KMS-11 (cell line): Measurements from ENCODE around the gene HSDL1.

Experiments used
- H2AFZ ChIP-seq: fragments of 200-600 bp; sonication (generic); 2 replicates; pipeline ENCODE4 v1.6.1; 2016; ENCODE audit warnings: antibody characterized with exemption, mixed run types, low read depth
- H3K27ac ChIP-seq: fragments of 200-600 bp; sonication (generic); 2 replicates; pipeline ENCODE4 v1.6.1; 2016; ENCODE audit warnings: mild to moderate bottlenecking, mixed run types
- H3K27me3 ChIP-seq: fragments of 200-600 bp; sonication (generic); 2 replicates; pipeline ENCODE4 v1.6.1; 2017; ENCODE audit warnings: mild to moderate bottlenecking, low read depth, mixed run types, moderate library complexity; ENCODE audit not compliant: insufficient read depth
- H3K36me3 ChIP-seq: fragments of 200-600 bp; sonication (generic); 2 replicates; pipeline ENCODE4 v1.6.1; 2017; ENCODE audit warnings: mild to moderate bottlenecking, mixed run types; ENCODE audit not compliant: insufficient read depth
- H3K4me1 ChIP-seq: fragments of 200-600 bp; sonication (generic); 2 replicates; pipeline ENCODE4 v1.6.1; 2016; ENCODE audit warnings: mild to moderate bottlenecking, low read depth, mixed run types; ENCODE audit not compliant: poor library complexity, severe bottlenecking
- H3K4me2 ChIP-seq: fragments of 200-600 bp; sonication (generic); 2 replicates; pipeline ENCODE4 v1.7.0; 2016; ENCODE audit warnings: mild to moderate bottlenecking, mixed run types
- H3K4me3 ChIP-seq: fragments of 200-600 bp; sonication (generic); IDR thresholded peaks from 2 replicates; pipeline ENCODE4 v1.6.1; 2017; ENCODE audit warnings: low read depth, low read length, mixed read lengths; ENCODE audit not compliant: insufficient read depth
- H3K79me2 ChIP-seq: fragments of 200-600 bp; sonication (generic); 2 replicates; pipeline ENCODE4 v1.6.1; 2016; ENCODE audit warnings: low read depth, mixed run types; ENCODE audit not compliant: insufficient read depth
- H3K9ac ChIP-seq: fragments of 200-600 bp; sonication (generic); 2 replicates; pipeline ENCODE4 v1.6.1; 2016; ENCODE audit warnings: mild to moderate bottlenecking, mixed run types
- H4K20me1 ChIP-seq: fragments of 200-600 bp; sonication (generic); 2 replicates; pipeline ENCODE4 v1.6.1; 2016; ENCODE audit warnings: mild to moderate bottlenecking, mixed run types; ENCODE audit not compliant: insufficient read depth
- TF ChIP-seq, protein P1 (sequence below): fragments of 200-600 bp; sonication (generic); conservative IDR thresholded peaks from 2 replicates; pipeline ENCODE4 v1.6.1; 2017; ENCODE audit warnings: low read depth, mild to moderate bottlenecking, antibody characterized with exemption, low read length, moderate library complexity, mixed read lengths

The HSDL1 gene

DNA sequence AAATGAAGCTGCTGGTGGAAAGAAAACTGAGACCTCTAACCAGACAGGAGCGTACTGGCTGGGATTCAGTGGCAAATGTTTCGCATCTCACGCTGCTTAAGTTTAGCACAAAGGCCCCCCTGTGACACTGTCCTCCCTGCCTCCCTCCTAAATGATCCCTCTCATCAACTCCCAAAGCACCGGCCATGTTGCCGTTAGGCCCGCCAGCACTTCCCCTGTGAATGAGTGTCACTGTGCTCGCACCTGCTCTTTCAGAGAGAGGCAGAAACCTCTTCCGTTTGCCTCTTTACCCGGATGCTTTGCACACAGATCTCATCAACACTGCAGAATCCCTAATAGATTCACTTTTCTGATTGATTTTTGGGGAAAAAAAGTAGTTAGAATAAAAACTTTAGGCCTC lies 54.8 kb downstream of the HSDL1 start:
- Histone ChIP-seq H2AFZ (no peak overlapping the region), H3K4me1 (peaks cover 70% of the 10 kb centered on the region), H3K4me2 (peak overlapping the region; percentile 91; the same call in 1 of the 2 replicates), H3K27ac (peak overlapping the region; percentile 68; the same call in 1 of the 2 replicates), H4K20me1 (no peaks in the 10 kb centered on the region), H3K4me3 (no peak overlapping the region), H3K79me2 (no peaks in the 10 kb centered on the region), H3K36me3 (peaks cover 6% of the 10 kb centered on the region; the same call in 1 of the 2 replicates), H3K27me3 (no peaks in the 10 kb centered on the region), H3K9ac (no peak overlapping the region)
- TF ChIP-seq, protein P1, sequence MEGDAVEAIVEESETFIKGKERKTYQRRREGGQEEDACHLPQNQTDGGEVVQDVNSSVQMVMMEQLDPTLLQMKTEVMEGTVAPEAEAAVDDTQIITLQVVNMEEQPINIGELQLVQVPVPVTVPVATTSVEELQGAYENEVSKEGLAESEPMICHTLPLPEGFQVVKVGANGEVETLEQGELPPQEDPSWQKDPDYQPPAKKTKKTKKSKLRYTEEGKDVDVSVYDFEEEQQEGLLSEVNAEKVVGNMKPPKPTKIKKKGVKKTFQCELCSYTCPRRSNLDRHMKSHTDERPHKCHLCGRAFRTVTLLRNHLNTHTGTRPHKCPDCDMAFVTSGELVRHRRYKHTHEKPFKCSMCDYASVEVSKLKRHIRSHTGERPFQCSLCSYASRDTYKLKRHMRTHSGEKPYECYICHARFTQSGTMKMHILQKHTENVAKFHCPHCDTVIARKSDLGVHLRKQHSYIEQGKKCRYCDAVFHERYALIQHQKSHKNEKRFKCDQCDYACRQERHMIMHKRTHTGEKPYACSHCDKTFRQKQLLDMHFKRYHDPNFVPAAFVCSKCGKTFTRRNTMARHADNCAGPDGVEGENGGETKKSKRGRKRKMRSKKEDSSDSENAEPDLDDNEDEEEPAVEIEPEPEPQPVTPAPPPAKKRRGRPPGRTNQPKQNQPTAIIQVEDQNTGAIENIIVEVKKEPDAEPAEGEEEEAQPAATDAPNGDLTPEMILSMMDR: no peak

DNA sequence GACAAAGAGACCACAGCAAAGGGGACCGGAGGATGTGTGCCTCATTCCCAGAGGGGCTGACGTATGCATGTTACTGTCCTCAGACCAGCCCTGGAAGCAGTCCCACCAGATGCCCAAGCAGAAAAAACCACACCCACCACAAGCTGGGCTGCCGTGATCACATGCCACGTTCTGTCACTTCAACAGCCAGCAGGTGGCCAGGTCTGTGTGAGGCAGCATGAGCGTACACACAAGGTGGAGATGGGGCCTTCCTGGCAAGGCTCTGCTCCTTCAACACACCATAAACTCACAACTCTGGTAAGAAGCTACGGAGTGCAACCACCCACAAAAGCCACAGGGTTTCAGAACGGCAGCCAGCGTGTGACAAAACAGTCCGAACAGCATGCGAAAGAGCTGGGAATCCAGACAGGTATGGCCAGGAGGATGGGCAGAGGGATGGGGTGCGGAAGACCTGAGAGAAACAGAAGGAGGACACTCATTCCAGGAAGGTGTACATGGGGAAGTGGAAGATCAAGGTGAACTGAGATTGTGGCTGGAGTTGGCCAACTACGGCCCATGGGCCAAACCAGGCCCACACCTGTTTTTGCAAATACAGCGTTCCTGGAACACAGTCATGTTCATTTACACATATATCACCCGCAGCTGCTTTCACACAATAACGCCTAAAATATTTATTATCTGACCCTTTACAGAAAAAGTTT lies 56.1 kb downstream of the HSDL1 start:
- TF ChIP-seq, protein P1: peak; percentile 51; the same call in 1 of the 2 replicates
- Histone ChIP-seq H4K20me1 (no peaks in the 10 kb centered on the region), H3K27me3 (no peaks in the 10 kb centered on the region), H3K9ac (peak overlapping the region; percentile 25; the same call in 1 of the 2 replicates), H2AFZ (no peak overlapping the region), H3K4me2 (peak overlapping the region; percentile 91), H3K4me3 (no peak overlapping the region), H3K36me3 (peaks cover 6% of the 10 kb centered on the region; the same call in 1 of the 2 replicates), H3K79me2 (no peaks in the 10 kb centered on the region), H3K27ac (peak overlapping the region; percentile 68), H3K4me1 (peaks cover 79% of the 10 kb centered on the region)

DNA sequence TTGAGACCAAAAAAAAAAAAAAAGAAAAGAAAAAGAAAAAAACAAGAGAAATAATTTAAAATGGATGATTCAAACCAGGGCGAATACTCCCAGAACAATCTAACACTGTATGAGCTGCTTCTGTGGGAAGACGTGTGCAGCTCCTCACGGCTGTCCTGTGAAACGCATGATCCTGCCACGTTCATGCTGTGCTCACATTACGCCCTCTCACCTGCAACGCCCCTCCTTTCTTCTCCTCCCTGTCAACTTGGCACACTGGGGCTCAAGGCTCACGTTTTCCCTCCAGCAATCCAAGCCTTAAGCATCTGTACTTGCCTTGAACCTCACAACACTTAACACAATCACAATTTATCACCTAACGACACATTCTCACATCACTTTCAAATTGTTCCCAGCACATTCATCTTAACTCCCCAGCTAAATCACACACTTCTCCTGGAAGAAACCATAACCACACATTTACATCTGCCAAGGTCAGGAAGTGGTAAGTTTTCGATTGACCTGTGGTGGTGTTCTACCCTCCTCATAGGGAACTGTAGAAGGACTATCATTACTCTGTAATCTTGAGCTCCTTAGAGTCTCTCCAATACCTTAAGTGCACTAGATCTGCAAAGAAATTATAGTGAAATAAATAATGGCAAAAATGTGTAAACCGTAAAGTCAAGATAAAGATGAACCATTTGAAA lies 57.4 kb downstream of the HSDL1 start:
- Histone ChIP-seq H3K27ac (peak overlapping the region; percentile 68), H3K4me3 (no peak overlapping the region), H3K9ac (peak overlapping the region; percentile 25; the same call in 1 of the 2 replicates), H3K27me3 (no peaks in the 10 kb centered on the region), H3K36me3 (peaks cover 5% of the 10 kb centered on the region; the same call in 1 of the 2 replicates), H3K4me2 (peak overlapping the region; percentile 91), H3K4me1 (peaks cover 79% of the 10 kb centered on the region), H3K79me2 (no peaks in the 10 kb centered on the region), H2AFZ (no peak overlapping the region), H4K20me1 (no peaks in the 10 kb centered on the region; the same call in 1 of the 2 replicates)
- TF ChIP-seq, protein P1: no peak

DNA sequence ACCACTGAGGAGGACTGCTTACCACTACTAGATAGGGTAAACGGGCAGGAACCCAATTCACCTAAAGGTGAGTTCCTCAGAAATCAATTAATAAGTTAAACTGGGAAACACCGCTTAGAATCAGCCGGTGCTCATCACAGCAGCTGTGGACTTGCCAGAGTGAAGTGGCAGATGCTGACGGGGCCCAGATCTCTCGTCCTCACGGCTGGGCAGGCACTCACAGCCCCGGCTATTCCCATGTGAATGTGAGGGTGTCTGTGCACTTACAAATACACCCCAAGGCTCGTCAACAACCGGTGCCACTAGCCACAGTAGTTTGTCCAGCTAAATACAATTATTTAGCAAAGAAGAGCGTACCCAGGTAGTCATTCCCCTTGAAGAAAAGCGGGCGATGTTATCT lies 58.0 kb downstream of the HSDL1 start:
- peak overlapping the region; percentile 91 for H3K4me2 ChIP-seq
- H3K36me3 ChIP-seq: no peaks in the 10 kb centered on the region
- H3K9ac ChIP-seq: no peak overlapping the region; the same call in 1 of the 2 replicates
- H3K4me3 ChIP-seq: no peak overlapping the region
- TF ChIP-seq, protein P1: no peak
- peaks cover 73% of the 10 kb centered on the region for H3K4me1 ChIP-seq
- no peaks in the 10 kb centered on the region; the same call in 1 of the 2 replicates for H4K20me1 ChIP-seq
- no peak overlapping the region for H3K27ac ChIP-seq
- no peaks in the 10 kb centered on the region for H3K79me2 ChIP-seq
- no peak overlapping the region for H2AFZ ChIP-seq
- no peaks in the 10 kb centered on the region for H3K27me3 ChIP-seq
